Ascending aorta (tissue), 2 donors: Measurements from ENCODE around the gene MX2. TPM values are rescaled to one million over a fixed set of nuclear protein-coding genes. Genes with fewer than 3 reads are reported as not detected.

ENCODE experiments used
- DNase-seq, 2 donors: peaks; one replicate each; pipeline ENCODE4 v3.0.0-alpha.2; 2019; ENCODE audit warnings: low spot score in 2 of 2
- H3K27ac ChIP-seq, 2 donors: fragments of 200-600 bp; sonication (generic); one replicate each; pipeline ENCODE4 v1.5.1; 2016 to 2017; ENCODE audit warnings: mild to moderate bottlenecking in 1 of 2
- H3K27me3 ChIP-seq: fragments of 200-600 bp; sonication (generic); one replicate; pipeline ENCODE4 v1.5.1; 2017
- H3K36me3 ChIP-seq, 2 donors: fragments of 200-600 bp; sonication (generic); one replicate each; pipeline ENCODE4 v1.5.1; 2016
- H3K4me1 ChIP-seq, 2 donors: fragments of 200-600 bp; sonication (generic); one replicate each; pipeline ENCODE4 v1.5.1; 2016 to 2017; ENCODE audit warnings: mild to moderate bottlenecking in 1 of 2
- H3K4me3 ChIP-seq, 2 donors: fragments of 200-600 bp; sonication (generic); one replicate each; pipeline ENCODE4 v1.5.1; 2016 to 2017; ENCODE audit warnings: mild to moderate bottlenecking in 1 of 2
- H3K9me3 ChIP-seq, 2 donors: fragments of 200-600 bp; sonication (generic); one replicate each; pipeline ENCODE4 v1.5.1; 2016
- CTCF ChIP-seq, 3 experiments: fragments of 200-600 bp in 2 of 3; fragments of 450-650 bp in 1 of 3; sonication (generic) in 2 of 3; IDR thresholded peaks; one replicate each; pipeline ENCODE4 v1.5.1; 2016 to 2019; ENCODE audit warnings: antibody characterized with exemption in 3 of 3, mild to moderate bottlenecking in 1 of 3, moderate library complexity in 1 of 3
- intact Hi-C: fragments of 100-400 bp; cut with DNase I; formaldehyde crosslinking; loops from one replicate; pipeline ENCODE4 v1.15.1; 2023
- total RNA-seq: library from RNA; depleted of rRNA; stranded (reverse); fragments of >200 nt; gene quantifications from one replicate; pipeline ENCODE4 v1.1.0, GENCODE V29; 2016

The MX2 gene
- total RNA-seq, 1 donor from 2014 or later, result 9.7 TPM

GRCh38 chr21:41333752-41334151 lies 28.1 kb upstream of the MX2 start:
- Histone ChIP-seq H3K27ac (no peak overlapping the region), H3K4me3 (no peak overlapping the region), H3K9me3 (peaks cover 0 to 10% of the 10 kb centered on the region in 2 donors), H3K4me1 (no peaks in the 10 kb centered on the region), H3K36me3 (no peaks in the 10 kb centered on the region), H3K27me3 (no peaks in the 10 kb centered on the region)
- DNase-seq, result no peak
- no peak for TF ChIP-seq CTCF (IDR thresholded peaks at IDR 0.05)
- intact Hi-C loops, result no loop called here

DNA sequence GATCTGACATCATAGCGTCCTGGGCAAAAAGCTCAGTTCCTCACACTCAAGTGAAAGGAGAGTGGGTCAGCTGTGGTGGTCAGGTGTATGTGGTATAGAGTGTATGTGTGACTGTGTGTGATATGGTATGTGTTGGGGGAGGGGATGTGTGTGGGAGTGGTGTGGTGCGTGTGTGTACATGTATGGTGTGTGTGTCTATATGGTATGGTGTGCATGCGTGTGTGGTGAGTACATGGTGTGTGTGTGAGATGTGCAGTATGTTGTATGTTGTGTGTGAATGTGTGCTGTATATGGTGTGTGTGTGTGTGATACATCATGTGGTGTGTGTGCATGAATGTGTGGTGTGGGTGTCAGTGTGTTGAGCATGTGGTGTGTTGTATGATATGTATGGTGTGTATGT lies 24.3 kb upstream of the MX2 start:
- no peaks in the 10 kb centered on the region for H3K4me1 ChIP-seq
- no peaks in the 10 kb centered on the region for H3K36me3 ChIP-seq
- H3K4me3 ChIP-seq, result no peak overlapping the region
- H3K9me3 ChIP-seq, result peaks cover 0 to 10% of the 10 kb centered on the region in 2 donors
- no peak overlapping the region for H3K27ac ChIP-seq
- intact Hi-C loops, result no loop called here
- H3K27me3 ChIP-seq, result no peaks in the 10 kb centered on the region
- DNase-seq, result no peak
- no peak for TF ChIP-seq CTCF (IDR thresholded peaks at IDR 0.05)

DNA sequence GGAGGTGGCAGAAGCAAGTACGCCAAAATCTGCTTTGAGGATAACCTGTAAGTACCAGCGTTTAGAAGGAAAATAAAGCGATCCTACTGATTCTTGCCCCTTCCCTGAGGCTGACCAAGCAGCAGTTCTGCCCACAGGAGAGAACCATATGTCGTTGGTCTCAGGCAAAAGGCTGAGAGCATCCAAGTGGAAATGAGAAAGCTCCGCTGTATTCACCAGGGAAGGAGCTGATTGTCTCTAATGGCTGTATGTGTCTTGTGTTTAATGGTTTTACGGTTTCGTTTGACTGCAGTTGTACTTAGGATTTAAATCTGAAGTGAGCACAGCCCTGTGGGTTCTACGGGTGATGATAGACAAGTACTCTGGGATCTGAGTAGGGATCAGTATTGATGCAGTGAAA lies 23.4 kb upstream of the MX2 start:
- Histone ChIP-seq H3K4me1 (no peaks in the 10 kb centered on the region), H3K4me3 (no peak overlapping the region), H3K27ac (no peak overlapping the region), H3K36me3 (no peaks in the 10 kb centered on the region), H3K27me3 (no peaks in the 10 kb centered on the region), H3K9me3 (peaks cover 0 to 10% of the 10 kb centered on the region in 2 donors)
- no peak for DNase-seq
- no peak for TF ChIP-seq CTCF (IDR thresholded peaks at IDR 0.05)
- intact Hi-C loops, result no loop called here

GRCh38 chr21:41342035-41342434 lies 19.8 kb upstream of the MX2 start:
- Histone ChIP-seq H3K4me3 (no peak overlapping the region), H3K36me3 (no peaks in the 10 kb centered on the region), H3K4me1 (no peaks in the 10 kb centered on the region), H3K27ac (no peak overlapping the region), H3K27me3 (no peaks in the 10 kb centered on the region), H3K9me3 (no peaks in the 10 kb centered on the region)
- no peak for DNase-seq
- TF ChIP-seq CTCF (IDR thresholded peaks at IDR 0.05), result no peak
- intact Hi-C loops, result no loop called here

DNA sequence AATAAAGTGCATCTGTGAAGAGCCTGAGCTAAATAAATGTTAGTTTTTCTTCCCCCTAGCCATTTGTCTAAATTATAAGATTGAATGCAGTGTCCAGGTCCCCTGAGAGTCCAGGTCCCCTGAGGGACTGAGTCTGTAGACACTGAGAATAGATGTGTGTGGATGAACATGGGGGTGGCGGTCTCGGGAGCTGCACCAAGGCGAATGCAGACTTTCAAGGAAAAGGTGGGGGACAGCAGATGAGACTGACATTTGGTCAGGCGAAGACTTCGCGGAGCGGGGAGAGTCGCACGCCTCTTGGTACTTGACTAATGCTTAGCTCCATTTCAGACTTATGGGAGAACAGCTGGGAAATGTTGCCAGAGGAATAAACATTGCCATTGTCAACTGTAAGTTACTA lies 17.7 kb upstream of the MX2 start:
- Histone ChIP-seq H3K36me3 (no peaks in the 10 kb centered on the region), H3K9me3 (no peaks in the 10 kb centered on the region), H3K4me3 (no peak overlapping the region), H3K4me1 (no peaks in the 10 kb centered on the region), H3K27me3 (no peaks in the 10 kb centered on the region), H3K27ac (no peak overlapping the region)
- no peak for DNase-seq
- TF ChIP-seq CTCF (IDR thresholded peaks at IDR 0.05), result no peak
- intact Hi-C loops, result no loop called here

DNA sequence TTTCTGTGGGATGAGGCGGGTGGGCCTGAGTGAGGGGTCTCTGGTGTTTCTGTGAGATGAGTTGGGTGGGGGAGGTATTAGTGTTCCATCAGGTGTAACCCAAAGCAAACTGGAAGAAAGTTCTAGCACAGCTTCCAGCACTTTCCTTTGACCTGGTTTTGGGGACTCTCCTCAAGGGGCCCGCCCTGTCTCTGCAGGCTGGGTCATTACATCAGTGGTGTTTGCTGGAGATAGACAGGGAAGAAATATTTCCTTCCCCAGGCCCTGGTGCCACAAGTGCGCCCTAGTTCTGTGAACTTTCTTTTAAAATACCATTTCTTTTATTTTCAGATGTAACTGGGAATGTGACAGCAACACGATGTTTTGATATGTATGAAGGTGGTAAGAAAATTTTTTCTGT lies 16.5 kb upstream of the MX2 start:
- no peak overlapping the region for H3K27ac ChIP-seq
- intact Hi-C loops, result no loop called here
- no peak overlapping the region for H3K4me3 ChIP-seq
- no peaks in the 10 kb centered on the region for H3K27me3 ChIP-seq
- DNase-seq, result no peak
- H3K4me1 ChIP-seq, result no peaks in the 10 kb centered on the region
- H3K36me3 ChIP-seq, result no peaks in the 10 kb centered on the region
- TF ChIP-seq CTCF (IDR thresholded peaks at IDR 0.05), result no peak
- no peaks in the 10 kb centered on the region for H3K9me3 ChIP-seq
